ENCODE data around the gene PRKN.

GRCh38 chr6:161976553-161976952 lies 751.0 kb downstream of the PRKN start:
- TF ChIP-seq EZH2phosphoT487 (IDR thresholded peaks at IDR 0.05; ENCODE audit: insufficient read depth, low read depth) (no peak), EZH2 (IDR thresholded peaks at IDR 0.05; ENCODE audit: insufficient read depth, poor library complexity, severe bottlenecking) (no peak)
